ENCODE results near the gene PACS1. TPM values are rescaled to one million over a fixed set of nuclear protein-coding genes. Genes with fewer than 3 reads are reported as not detected.
A peak's percentile ranks its signal among the peaks of the same experiment; 100 is the strongest.

PACS1 gene
- polyA plus RNA-seq, 3 donors: 8.1 to 36.8 (median 12.4) TPM

- Mint-ChIP-seq H3K36me3 (peaks cover 34 to 43% of the 10 kb centered on the region in 2 donors), H3K4me1 (peaks cover 20% of the 10 kb centered on the region), H3K27me3 (ENCODE audit: low read depth in 3 of 3) (peaks cover 18 to 22% (median 18%) of the 10 kb centered on the region in 3 donors), H3K9me3 (peaks cover 0 to 4% (median 0%) of the 10 kb centered on the region in 7 donors), H3K4me3 (peak overlapping the region; percentile 97 to 99), H3K27ac (peak overlapping the region; percentile 93 to 98 (median 97))
- peak overlapping the region; percentile 94 for H2AFZ ChIP-seq (ENCODE audit: insufficient read depth, low read depth, low read length, poor library complexity, severe bottlenecking)
- H4K20me1 ChIP-seq (ENCODE audit: insufficient read depth, low read length): peaks cover 5% of the 10 kb centered on the region
- DNase-seq: no peak
- peak overlapping the region; percentile 91 to 97 (median 94) for H3K4me3 ChIP-seq (replicated peaks in 1 of 3; ENCODE audit: low read depth in 2 of 3, low read length in 3 of 3)
- peaks cover 30 to 35% of the 10 kb centered on the region in 2 donors for H3K36me3 ChIP-seq (replicated peaks in 1 of 2; ENCODE audit: control insufficient read depth in 1 of 2, insufficient read depth in 2 of 2, low read length in 2 of 2)
- intact Hi-C loops (cut with micrococcal nuclease): no loop called here
- peak overlapping the region; percentile 85 for H3K4me2 ChIP-seq (replicated peaks; ENCODE audit: extremely low read depth, low read length, poor library complexity, severe bottlenecking)
- peak overlapping the region; percentile 73 to 95 for H3K27ac ChIP-seq (ENCODE audit: low read depth in 1 of 2, low read length in 2 of 2)
- H3K79me2 ChIP-seq (ENCODE audit: insufficient read depth, low read length): peaks cover 46% of the 10 kb centered on the region
- peak overlapping the region; percentile 95 for H3K9ac ChIP-seq (ENCODE audit: insufficient read depth, low read length, poor library complexity, severe bottlenecking)
- no peaks in the 10 kb centered on the region for H3K9me3 ChIP-seq (replicated peaks in 1 of 2; ENCODE audit: control insufficient read depth in 1 of 2, insufficient read depth in 1 of 2, low read length in 2 of 2)
- 1% methylated on average over 17 of the region's 17 CpGs for WGBS (ENCODE audit: insufficient coverage)
- H3K4me1 ChIP-seq (ENCODE audit: control insufficient read depth in 1 of 2, insufficient read depth in 2 of 2, low read length in 2 of 2): peaks cover 16 to 26% of the 10 kb centered on the region in 2 donors
- no peak for TF ChIP-seq CTCF (IDR thresholded peaks at IDR 0.05)
- H3K27me3 ChIP-seq (ENCODE audit: control insufficient read depth in 2 of 2, insufficient read depth in 2 of 2, low read length in 2 of 2): peaks cover 2 to 19% of the 10 kb centered on the region in 2 donors
Measured at GRCh38 chr11:66052664-66052982, 17.4 kb upstream of the PACS1 start.

GRCh38 chr11:66055021-66055420 is 15.1 kb upstream of the PACS1 start:
- WGBS (ENCODE audit: insufficient coverage): 98% methylated on average over 6 of the region's 7 CpGs
- H3K36me3 Mint-ChIP-seq: peaks cover 50 to 67% of the 10 kb centered on the region in 2 donors
- Histone ChIP-seq H2AFZ (ENCODE audit: insufficient read depth, low read depth, low read length, poor library complexity, severe bottlenecking) (no peak overlapping the region), H4K20me1 (ENCODE audit: insufficient read depth, low read length) (peaks cover 10% of the 10 kb centered on the region), H3K27ac (ENCODE audit: low read depth in 1 of 2, low read length in 2 of 2) (no peak overlapping the region), H3K9ac (ENCODE audit: insufficient read depth, low read length, poor library complexity, severe bottlenecking) (no peak overlapping the region), H3K4me3 (replicated peaks in 1 of 3; ENCODE audit: low read depth in 2 of 3, low read length in 3 of 3) (no peak overlapping the region), H3K36me3 (replicated peaks in 1 of 2; ENCODE audit: control insufficient read depth in 1 of 2, insufficient read depth in 2 of 2, low read length in 2 of 2) (peaks cover 52 to 59% of the 10 kb centered on the region in 2 donors), H3K27me3 (ENCODE audit: control insufficient read depth in 2 of 2, insufficient read depth in 2 of 2, low read length in 2 of 2) (no peaks in the 10 kb centered on the region), H3K4me1 (ENCODE audit: control insufficient read depth in 1 of 2, insufficient read depth in 2 of 2, low read length in 2 of 2) (peaks cover 16 to 26% of the 10 kb centered on the region in 2 donors), H3K9me3 (replicated peaks in 1 of 2; ENCODE audit: control insufficient read depth in 1 of 2, insufficient read depth in 1 of 2, low read length in 2 of 2) (no peaks in the 10 kb centered on the region), H3K4me2 (replicated peaks; ENCODE audit: extremely low read depth, low read length, poor library complexity, severe bottlenecking) (no peak overlapping the region), H3K79me2 (ENCODE audit: insufficient read depth, low read length) (peaks cover 46% of the 10 kb centered on the region)
- no peak for TF ChIP-seq CTCF (IDR thresholded peaks at IDR 0.05)
- H3K4me1 Mint-ChIP-seq: peaks cover 20% of the 10 kb centered on the region
- no peak for DNase-seq
- peaks cover 0 to 2% (median 0%) of the 10 kb centered on the region in 7 donors for H3K9me3 Mint-ChIP-seq
- peaks cover 0 to 1% (median 0%) of the 10 kb centered on the region in 3 donors for H3K27me3 Mint-ChIP-seq (ENCODE audit: low read depth in 3 of 3)
- peak overlapping the region in 1 of 7 donors; percentile 28 for H3K27ac Mint-ChIP-seq
- intact Hi-C loops (cut with micrococcal nuclease): no loop called here
- no peak overlapping the region for H3K4me3 Mint-ChIP-seq
